ENCODE measurements around the gene CCDC57. TPM values are rescaled to one million over a fixed set of nuclear protein-coding genes. Genes with fewer than 3 reads are reported as not detected.
A peak's percentile ranks its signal among the peaks of the same experiment; 100 is the strongest.

Gene CCDC57
- total and polyA plus RNA-seq, 9 of the 15 experiments (the other 6 are each of a cell fraction or from before 2014, with no cell fraction given) = 0.83 to 36.2 (median 13.6) TPM

GRCh38 chr17:82081546-82081945 is 131.1 kb downstream of the CCDC57 start:
- Histone ChIP-seq H3K36me3 (ENCODE audit: control insufficient read depth, insufficient read depth, low read length) (peaks cover 89% of the 10 kb centered on the region; the same call in 2 of the 3 replicates), H3K9me3 (replicated peaks; ENCODE audit: control insufficient read depth, insufficient read depth, low read depth, low read length) (no peaks in the 10 kb centered on the region), H3K4me2 (ENCODE audit: insufficient read depth, low read length) (no peak overlapping the region), H3K27me3 (ENCODE audit: control insufficient read depth in 2 of 2, insufficient read depth in 2 of 2, low read length in 2 of 2) (no peaks in the 10 kb centered on the region), H4K20me1 (replicated peaks; ENCODE audit: control insufficient read depth, insufficient read depth, low read length) (peaks cover 36% of the 10 kb centered on the region), H3K79me2 (ENCODE audit: control insufficient read depth, insufficient read depth, low read length) (no peaks in the 10 kb centered on the region; the same call in 2 of the 3 replicates), H3K4me1 (replicated peaks in 1 of 2; ENCODE audit: control insufficient read depth in 2 of 2, insufficient read depth in 2 of 2, low read length in 2 of 2) (peaks cover 0 to 85% of the 10 kb centered on the region in 2 experiments; a peak in 2 of 5 replicates), H3K4me3 (no peak overlapping the region), H3K27ac (ENCODE audit: extremely low read depth, low read depth, low read length) (no peak overlapping the region), H3K9ac (ENCODE audit: insufficient read depth in 1 of 2, low read depth in 2 of 2, low read length in 2 of 2) (no peak overlapping the region; a peak in 1 of 4 replicates), H3K9me1 (ENCODE audit: control insufficient read depth, insufficient read depth, low read length) (peaks cover 3% of the 10 kb centered on the region), H2AFZ (ENCODE audit: low read depth, low read length) (no peak overlapping the region)
- WGBS (ENCODE audit: insufficient coverage, low coverage, missing lambda C conversion rate) = 97% methylated on average over 13 of the region's 20 CpGs
- no peak for FAIRE-seq
- no peak for ATAC-seq
- intact Hi-C loops (cut with micrococcal nuclease) (no loop called here), in situ Hi-C loops (cut with MboI) (no loop called here)
- BruUV-seq (replicated peaks) = no TSS peak
- no peak for TF ChIP-seq BACH1 (tag; IDR thresholded peaks at IDR 0.05)
- no peak for TF ChIP-seq SIRT6 (IDR thresholded peaks at IDR 0.05; ENCODE audit: low read depth, low read length)
- no peak for TF ChIP-seq ZNF239 (CRISPR knock-in tag; IDR thresholded peaks at IDR 0.05)
- peak; percentile 21 for TF ChIP-seq PCBP1 (IDR thresholded peaks at IDR 0.05; ENCODE audit: low read depth, low read length, poor library complexity, severe bottlenecking)
- TF ChIP-seq JUND (IDR thresholded peaks at IDR 0.05; ENCODE audit: borderline replicate concordance, low read depth, low read length) = no peak
- no peak for TF ChIP-seq JUND (tag; IDR thresholded peaks at IDR 0.05; ENCODE audit: borderline replicate concordance, low read depth, low read length)
- peak; percentile 9; the same call in 1 of the 2 replicates for TF ChIP-seq SUPT5H (IDR thresholded peaks at IDR 0.05)
- no peak for TF ChIP-seq ZBTB40 (IDR thresholded peaks at IDR 0.05)
- TF ChIP-seq ZBTB40 (CRISPR knock-in tag; IDR thresholded peaks at IDR 0.05) = no peak
- peak; percentile 8 for TF ChIP-seq RBM22 (IDR thresholded peaks at IDR 0.05; ENCODE audit: low read depth, low read length, poor library complexity, severe bottlenecking)
- TF ChIP-seq RBFOX2 (IDR thresholded peaks at IDR 0.05; ENCODE audit: low read depth, low read length) = peak; percentile 30; the same call in 1 of the 2 replicates
- no peak for TF ChIP-seq FOXK2 (conservative IDR thresholded peaks at IDR 0.05 in 1 of 2, IDR thresholded peaks at IDR 0.05 in 1 of 2; ENCODE audit: low read depth in 2 of 2)
- 0 out of 2 replicates have a peak, but pooled peaks have one; percentile 7 for TF ChIP-seq POLR2A (conservative IDR thresholded peaks at IDR 0.05)
- DNase-seq (ENCODE audit: extremely low read depth in 1 of 4, low spot score in 3 of 4) = no peak
- POLR2A ChIA-PET = interaction anchor here (0.7 to 1.9 kb wide), 7 partner anchors 8 to 390 kb away, joined by 3 to 8 read pairs (median 5); partner anchors contain the start of gene FASN
- CTCF ChIA-PET (ENCODE audit: low intra/inter-chr PET ratio) = no interaction called here
